GM10248 (cell line): ENCODE results near the gene TEKT3.

Source experiments
- CTCF ChIA-PET: fragments of 300-600 bp; sonication (Branson Sonifier 250); formaldehyde crosslinking; extraction: SDS; loops from one replicate; lab custom pipeline; 2021; ENCODE audit warnings: antibody characterized with exemption; lab: Yijun Ruan, JAX
- POLR2A ChIA-PET: fragments of 350-650 bp; sonication (Branson Sonifier 250); formaldehyde crosslinking; extraction: SDS; loops from one replicate; lab custom pipeline; 2020; ENCODE audit warnings: antibody characterized with exemption; lab: Yijun Ruan, JAX
- DNase-seq: peaks from one replicate; pipeline ENCODE4 v3.0.0; 2012; ENCODE audit errors: extremely low spot score
- TF ChIP-seq, protein P1 (sequence below): IDR thresholded peaks from 2 replicates; pipeline ENCODE4 v1.5.1; 2012; ENCODE audit warnings: mild to moderate bottlenecking, low read depth; ENCODE audit errors: extremely low read depth, missing control alignments, control extremely low read depth

The TEKT3 gene

DNA sequence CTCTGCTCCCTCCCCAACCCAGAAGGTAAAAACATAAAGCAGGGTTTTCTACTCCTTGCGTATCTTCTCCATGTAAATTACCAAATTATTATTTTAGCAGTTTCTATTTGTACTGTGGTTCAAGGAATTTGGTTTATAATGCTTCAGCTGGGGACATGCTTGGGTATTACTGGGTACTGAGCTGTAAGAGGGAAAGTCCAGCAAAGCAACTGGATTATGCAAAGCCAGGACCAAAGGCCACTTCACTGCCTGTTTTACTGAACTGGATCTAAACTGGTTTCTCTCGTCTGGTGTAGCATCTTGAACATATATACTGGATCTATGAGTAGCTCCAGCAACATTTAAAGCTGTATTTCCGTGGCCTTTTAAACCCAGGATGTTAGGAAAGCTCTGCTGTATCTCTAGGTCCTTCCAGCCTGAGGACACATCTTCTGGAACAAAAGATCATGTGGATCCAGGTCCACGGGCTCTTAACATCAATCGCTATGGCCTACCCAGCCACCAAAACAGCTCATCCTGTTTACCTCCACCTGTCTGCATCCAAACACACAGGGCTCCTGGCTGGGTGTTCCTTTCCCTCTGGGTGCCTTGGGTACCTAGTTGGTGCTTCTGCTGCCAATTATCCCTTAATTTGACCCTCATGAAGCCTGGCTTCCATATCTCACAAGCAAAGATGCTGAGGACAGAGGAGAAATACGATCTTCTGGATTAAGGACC, 83.4 kb downstream of the TEKT3 start:
- no peak for DNase-seq
- POLR2A ChIA-PET: no interaction called here
- TF ChIP-seq, protein P1, sequence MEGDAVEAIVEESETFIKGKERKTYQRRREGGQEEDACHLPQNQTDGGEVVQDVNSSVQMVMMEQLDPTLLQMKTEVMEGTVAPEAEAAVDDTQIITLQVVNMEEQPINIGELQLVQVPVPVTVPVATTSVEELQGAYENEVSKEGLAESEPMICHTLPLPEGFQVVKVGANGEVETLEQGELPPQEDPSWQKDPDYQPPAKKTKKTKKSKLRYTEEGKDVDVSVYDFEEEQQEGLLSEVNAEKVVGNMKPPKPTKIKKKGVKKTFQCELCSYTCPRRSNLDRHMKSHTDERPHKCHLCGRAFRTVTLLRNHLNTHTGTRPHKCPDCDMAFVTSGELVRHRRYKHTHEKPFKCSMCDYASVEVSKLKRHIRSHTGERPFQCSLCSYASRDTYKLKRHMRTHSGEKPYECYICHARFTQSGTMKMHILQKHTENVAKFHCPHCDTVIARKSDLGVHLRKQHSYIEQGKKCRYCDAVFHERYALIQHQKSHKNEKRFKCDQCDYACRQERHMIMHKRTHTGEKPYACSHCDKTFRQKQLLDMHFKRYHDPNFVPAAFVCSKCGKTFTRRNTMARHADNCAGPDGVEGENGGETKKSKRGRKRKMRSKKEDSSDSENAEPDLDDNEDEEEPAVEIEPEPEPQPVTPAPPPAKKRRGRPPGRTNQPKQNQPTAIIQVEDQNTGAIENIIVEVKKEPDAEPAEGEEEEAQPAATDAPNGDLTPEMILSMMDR: no peak
- CTCF ChIA-PET: interaction anchor here (0.7 to 4.6 kb wide), 23 partner anchors 9 to 269 kb away, joined by 3 to 75 read pairs (median 4); no protein-coding TSS in a partner anchor

DNA sequence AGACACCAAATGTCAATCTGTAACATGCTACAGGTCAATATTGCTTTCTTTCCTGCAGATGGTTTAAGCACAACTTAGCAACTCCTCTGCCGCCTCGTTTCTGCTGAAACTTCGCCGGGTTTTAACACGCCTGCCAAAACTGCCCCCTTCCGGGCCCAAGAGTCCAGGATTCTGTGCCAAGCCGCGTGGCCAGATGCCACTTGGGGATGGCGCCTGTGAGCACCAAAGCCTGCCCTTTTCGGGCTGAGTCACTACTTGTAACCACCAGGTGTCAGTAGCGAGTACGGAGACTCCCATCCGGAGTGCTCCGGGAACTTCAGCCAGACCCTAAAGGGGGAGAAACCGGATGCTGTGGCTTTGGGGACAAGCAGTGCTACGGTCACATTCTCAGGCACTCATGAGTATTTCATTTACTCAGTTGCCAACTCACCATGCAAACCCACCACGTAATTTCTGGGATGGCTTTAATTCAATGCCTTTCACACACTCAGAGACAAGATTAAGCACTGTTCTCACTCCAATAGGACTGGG, 84.1 kb downstream of the TEKT3 start:
- ChIA-PET CTCF (interaction anchor here (0.7 to 4.6 kb wide), 19 partner anchors 9 to 742 kb away, joined by 3 to 75 read pairs (median 4); partner anchors contain the start of genes TTC19 and ZSWIM7), POLR2A (no interaction called here)
- TF ChIP-seq, protein P1: peak; percentile 78
- peak; percentile 75 for DNase-seq

DNA sequence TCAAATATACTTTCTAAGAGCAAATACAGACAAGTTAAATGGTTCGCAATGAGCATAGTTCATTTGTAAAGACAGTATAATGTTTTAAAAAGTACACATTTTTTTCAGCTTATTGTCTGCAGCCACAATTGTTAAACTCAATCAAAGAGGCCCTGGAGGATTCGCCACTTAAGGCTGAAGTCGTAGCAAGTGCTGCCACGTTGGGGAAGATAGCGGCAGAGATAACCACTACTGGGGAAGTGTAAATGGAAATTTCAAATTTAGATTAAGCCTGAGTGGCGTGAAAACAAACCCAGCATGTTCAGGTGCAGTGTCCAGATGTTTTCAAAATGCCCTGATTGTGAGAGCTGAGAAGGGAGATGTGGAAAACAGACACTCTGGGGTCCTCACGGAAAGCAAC, 84.7 kb downstream of the TEKT3 start:
- CTCF ChIA-PET: interaction anchor here (0.7 to 4.6 kb wide), 12 partner anchors 8 to 743 kb away, joined by 3 to 75 read pairs (median 4); partner anchors contain the start of genes TTC19 and ZSWIM7

DNA sequence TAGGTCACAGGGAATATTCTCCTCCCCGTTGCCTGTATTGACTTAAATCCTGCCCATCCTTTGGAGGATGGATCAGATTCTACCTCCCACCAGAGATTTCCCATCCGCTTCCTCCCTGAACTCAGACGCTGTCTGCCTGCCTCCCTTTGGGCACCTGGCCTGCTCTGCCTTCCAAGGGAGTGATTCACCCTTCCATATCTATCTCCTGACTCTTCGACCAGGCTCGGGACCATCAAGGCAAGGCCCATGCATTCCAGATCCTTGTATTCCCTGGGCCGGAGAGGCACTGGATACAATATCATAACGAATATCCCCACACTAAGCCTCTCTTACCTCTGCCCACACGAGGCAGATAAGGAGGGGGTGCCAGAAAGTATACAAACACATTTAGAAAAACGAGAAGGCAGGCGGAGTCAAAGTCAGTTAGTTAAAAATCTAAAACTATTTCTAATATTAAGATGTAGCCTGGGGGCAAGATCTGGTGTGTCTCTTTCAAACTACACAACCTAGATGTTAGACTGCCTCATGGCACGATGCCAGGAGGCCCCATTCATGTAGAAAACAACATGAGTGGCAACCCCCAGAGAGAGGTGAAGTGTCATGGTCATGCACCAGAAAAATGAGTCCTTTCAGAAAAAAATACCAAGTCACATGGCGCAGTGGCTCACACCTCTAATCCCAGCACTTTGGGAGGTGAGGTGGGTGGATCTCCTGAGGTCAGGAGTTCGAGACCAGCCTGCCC, 85.5 kb downstream of the TEKT3 start:
- DNase-seq: no peak
- POLR2A ChIA-PET: no interaction called here
- CTCF ChIA-PET: interaction anchor here (1.0 to 4.6 kb wide), 5 partner anchors 25 to 255 kb away, joined by 3 to 75 read pairs (median 5); no protein-coding TSS in a partner anchor

More for the DNA sequence above, 84.7 kb downstream of the TEKT3 start:
- POLR2A ChIA-PET: no interaction called here
- TF ChIP-seq, protein P1: no peak
- no peak for DNase-seq

More for the DNA sequence above, 85.5 kb downstream of the TEKT3 start:
- TF ChIP-seq, protein P1: no peak
